PC-3 (cell line): ENCODE results near the gene IL17B.

Experiments
- CTCF ChIP-seq: fragments of 300-600 bp; sonication (generic); conservative IDR thresholded peaks from 2 replicates; pipeline ENCODE4 v1.5.1; 2017; ENCODE audit warnings: antibody characterized with exemption, low read depth, mild to moderate bottlenecking, low read length
- EZH2 ChIP-seq: fragments of 300-600 bp; sonication (generic); IDR thresholded peaks from one replicate; pipeline ENCODE4 v1.6.1; 2017; ENCODE audit warnings: antibody characterized with exemption, mild to moderate bottlenecking, low read length; ENCODE audit not compliant: unreplicated experiment

GRCh38 chr5:149381261-149381985 is 2.3 kb upstream of the IL17B start:
- no peak for TF ChIP-seq CTCF
- no peak for TF ChIP-seq EZH2
